Kasumi-1 (cell line): ENCODE data around the gene PCDHGA5.
"Not testable (repeated sequence)": the region's sequence is repeated elsewhere in the genome, so short reads cannot be mapped to it uniquely, and the experiment has no call there.

Experiments
- DNase-seq, 2 experiments: peaks; one replicate each; lab custom pipeline; 2025; lab: John Stamatoyannopoulos, UW

The PCDHGA5 gene

DNA sequence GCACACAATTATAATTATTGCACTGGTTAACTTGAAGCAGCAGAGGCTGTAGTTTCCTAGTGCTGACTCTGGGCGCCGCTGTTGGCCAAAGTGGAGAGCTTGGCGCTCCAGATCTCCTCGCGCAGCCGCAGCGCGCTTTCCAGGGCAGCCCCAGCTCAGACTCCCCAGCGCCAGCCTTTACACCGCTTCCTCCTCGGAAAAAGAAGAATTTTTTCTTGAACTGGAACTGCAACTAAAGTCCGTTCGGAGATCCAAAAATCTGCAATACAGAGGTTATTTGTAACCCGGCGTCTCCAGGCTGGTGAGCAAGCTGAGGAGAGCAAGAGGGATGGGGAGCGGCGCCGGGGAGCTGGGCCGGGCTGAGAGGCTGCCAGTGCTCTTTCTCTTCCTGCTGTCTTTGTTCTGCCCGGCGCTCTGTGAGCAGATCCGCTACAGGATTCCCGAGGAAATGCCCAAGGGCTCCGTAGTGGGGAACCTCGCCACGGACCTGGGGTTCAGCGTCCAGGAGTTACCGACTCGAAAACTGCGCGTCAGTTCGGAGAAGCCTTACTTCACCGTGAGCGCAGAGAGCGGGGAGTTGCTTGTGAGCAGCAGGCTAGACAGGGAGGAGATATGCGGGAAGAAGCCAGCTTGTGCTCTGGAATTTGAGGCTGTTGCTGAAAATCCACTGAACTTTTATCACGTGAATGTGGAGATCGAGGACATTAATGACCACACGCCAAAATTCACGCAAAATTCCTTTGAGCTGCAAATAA, 23.8 kb downstream of the PCDHGA5 start, which contains the start of gene PCDHGB4:
PCDHGB4 (plus strand) TSS at position 142 of the 755 bp plus-strand sequence; CDS start at position 329, 187 bp downstream.
- DNase-seq: not testable (repeated sequence)

DNA sequence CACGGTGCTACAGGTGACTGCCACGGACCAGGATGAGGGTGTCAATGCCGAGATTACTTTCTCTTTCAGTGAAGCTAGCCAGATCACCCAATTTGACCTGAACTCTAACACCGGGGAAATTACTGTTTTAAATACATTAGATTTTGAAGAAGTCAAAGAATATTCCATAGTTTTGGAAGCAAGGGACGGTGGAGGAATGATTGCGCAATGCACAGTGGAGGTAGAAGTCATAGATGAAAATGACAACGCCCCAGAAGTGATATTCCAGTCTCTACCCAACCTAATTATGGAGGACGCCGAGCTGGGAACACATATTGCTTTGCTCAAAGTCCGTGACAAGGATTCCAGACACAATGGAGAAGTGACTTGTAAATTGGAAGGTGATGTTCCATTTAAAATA, 24.7 kb downstream of the PCDHGA5 start:
- no peak for DNase-seq

GRCh38 chr5:141389153-141390042, 25.4 kb downstream of the PCDHGA5 start:
- DNase-seq: no peak

GRCh38 chr5:141392429-141393198, 28.7 kb downstream of the PCDHGA5 start, which contains the start of gene PCDHGA8:
PCDHGA8 (plus strand) TSS chr5:141392633; CDS start chr5:141392814, 181 bp downstream.
- no peak for DNase-seq

DNA sequence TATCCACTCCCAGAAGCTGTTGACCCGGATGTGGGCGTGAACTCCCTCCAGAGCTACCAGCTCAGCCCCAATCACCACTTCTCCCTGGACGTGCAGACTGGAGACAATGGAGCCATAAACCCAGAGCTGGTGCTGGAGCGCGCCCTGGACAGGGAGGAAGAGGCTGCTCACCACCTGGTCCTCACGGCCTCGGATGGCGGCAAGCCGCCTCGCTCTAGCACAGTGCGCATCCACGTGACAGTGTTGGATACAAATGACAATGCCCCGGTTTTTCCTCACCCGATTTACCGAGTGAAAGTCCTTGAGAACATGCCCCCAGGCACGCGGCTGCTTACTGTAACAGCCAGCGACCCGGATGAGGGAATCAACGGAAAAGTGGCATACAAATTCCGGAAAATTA, 29.3 kb downstream of the PCDHGA5 start:
- DNase-seq: no peak

DNA sequence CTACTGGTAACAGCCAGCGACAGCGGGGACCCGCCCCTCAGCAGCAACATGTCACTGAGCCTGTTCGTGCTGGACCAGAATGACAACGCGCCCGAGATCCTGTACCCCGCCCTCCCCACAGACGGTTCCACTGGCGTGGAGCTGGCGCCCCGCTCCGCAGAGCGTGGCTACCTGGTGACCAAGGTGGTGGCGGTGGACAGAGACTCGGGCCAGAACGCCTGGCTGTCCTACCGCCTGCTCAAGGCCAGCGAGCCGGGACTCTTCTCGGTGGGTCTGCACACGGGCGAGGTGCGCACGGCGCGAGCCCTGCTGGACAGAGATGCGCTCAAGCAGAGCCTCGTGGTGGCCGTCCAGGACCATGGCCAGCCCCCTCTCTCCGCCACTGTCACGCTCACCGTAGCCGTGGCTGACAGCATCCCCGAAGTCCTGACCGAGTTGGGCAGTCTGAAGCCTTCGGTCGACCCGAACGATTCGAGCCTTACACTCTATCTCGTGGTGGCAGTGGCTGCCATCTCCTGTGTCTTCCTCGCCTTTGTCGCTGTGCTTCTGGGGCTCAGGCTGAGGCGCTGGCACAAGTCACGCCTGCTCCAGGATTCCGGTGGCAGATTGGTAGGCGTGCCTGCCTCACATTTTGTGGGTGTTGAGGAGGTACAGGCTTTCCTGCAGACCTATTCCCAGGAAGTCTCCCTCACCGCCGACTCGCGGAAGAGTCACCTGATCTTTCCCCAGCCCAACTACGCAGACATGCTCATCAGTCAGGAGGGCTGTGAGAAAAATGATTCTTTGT, 30.6 kb downstream of the PCDHGA5 start:
- not testable (repeated sequence) for DNase-seq

DNA sequence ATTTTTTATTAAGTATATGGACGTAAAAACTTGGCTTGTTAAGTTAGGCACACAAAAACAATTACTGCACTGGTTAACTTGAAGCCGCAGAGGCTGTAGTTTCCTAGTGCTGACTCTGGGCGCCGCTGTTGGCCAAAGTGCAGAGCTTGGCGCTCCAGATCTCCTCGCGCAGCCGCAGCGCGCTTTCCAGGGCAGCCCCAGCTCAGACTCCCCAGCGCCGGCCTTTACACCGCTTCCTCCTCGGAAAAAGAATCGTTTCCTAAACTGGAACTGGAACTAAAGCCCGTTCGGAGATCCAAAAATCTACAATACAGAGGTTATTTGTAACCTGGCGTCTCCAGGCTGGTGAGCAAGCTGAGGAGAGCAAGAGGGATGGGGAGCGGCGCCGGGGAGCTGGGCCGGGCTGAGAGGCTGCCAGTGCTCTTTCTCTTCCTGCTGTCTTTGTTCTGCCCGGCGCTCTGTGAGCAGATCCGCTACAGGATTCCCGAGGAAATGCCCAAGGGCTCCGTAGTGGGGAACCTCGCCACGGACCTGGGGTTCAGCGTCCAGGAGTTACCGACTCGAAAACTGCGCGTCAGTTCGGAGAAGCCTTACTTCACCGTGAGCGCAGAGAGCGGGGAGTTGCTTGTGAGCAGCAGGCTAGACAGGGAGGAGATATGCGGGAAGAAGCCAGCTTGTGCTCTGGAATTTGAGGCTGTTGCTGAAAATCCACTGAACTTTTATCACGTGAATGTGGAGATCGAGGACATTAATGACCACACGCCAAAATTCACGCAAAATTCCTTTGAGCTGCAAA, 34.0 kb downstream of the PCDHGA5 start, which contains the start of gene PCDHGB5:
PCDHGB5 (plus strand) TSS at position 192 of the 796 bp plus-strand sequence; CDS start at position 373, 181 bp downstream.
- not testable (repeated sequence) for DNase-seq

- no peak for DNase-seq
Observed at GRCh38 chr5:141398608-141399007, 34.6 kb downstream of the PCDHGA5 start.

DNA sequence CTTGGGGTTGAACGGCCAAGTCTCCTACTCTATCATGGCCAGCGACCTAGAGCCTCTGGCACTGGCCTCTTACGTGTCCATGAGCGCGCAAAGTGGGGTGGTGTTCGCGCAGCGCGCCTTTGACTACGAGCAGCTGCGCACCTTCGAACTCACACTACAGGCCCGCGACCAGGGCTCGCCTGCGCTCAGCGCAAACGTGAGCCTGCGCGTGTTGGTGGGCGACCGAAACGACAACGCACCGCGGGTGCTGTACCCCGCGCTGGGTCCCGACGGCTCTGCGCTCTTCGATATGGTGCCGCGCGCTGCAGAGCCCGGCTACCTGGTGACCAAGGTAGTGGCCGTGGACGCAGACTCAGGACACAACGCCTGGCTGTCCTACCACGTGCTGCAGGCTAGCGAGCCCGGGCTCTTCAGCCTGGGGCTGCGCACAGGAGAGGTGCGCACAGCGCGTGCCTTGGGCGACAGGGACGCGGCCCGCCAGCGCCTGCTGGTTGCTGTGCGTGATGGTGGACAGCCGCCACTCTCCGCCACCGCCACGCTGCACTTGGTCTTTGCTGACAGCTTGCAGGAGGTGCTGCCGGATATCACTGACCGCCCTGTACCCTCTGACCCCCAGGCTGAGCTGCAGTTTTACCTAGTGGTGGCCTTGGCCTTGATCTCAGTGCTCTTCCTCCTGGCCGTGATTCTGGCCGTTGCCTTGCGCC, 35.7 kb downstream of the PCDHGA5 start:
- no peak for DNase-seq

- DNase-seq: no peak
Observed at GRCh38 chr5:141402553-141403243, 38.7 kb downstream of the PCDHGA5 start, which contains the start of gene PCDHGA9. PCDHGA9 (plus strand) TSS chr5:141402778; CDS start chr5:141402953, 175 bp downstream.

DNA sequence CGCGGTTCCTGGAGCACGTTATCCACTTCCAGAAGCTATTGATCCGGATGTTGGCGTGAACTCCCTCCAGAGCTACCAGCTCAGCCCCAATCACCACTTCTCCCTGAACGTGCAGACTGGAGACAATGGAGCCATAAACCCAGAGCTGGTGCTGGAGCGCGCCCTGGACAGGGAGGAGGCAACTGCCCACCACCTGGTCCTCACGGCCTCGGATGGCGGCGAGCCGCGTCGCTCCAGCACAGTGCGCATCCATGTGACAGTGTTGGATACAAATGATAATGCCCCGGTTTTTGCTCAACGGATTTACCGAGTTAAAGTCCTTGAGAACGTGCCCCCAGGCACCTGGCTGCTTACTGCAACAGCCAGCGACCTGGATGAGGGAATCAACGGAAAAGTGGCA, 39.4 kb downstream of the PCDHGA5 start:
- DNase-seq: no peak

GRCh38 chr5:141407790-141408505, 44.0 kb downstream of the PCDHGA5 start, which contains the start of gene PCDHGB6:
PCDHGB6 (plus strand) TSS chr5:141408021; CDS start chr5:141408203, 182 bp downstream.
- not testable (repeated sequence) for DNase-seq

GRCh38 chr5:141409598-141410306, 45.8 kb downstream of the PCDHGA5 start:
- DNase-seq: no peak

DNA sequence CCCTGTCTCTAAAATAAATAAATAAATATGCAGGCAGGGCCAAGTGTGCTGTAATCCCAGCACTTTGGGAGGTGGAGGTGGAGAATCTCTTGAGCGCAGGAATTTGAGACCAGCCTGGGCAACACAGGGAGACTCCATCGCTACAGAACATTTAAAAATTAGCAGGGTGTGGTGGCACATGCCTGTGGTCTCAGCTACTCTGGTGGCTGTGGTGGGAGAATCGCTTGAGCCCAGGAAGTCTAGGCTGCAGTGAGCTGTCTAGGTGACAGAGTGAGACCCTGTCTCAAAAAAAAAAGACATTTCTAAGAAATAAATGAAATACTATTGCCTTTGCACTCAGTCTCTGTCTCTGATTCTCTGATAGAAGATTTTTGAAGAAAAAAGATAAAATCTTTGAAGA, 47.6 kb downstream of the PCDHGA5 start:
- no peak for DNase-seq

GRCh38 chr5:141412854-141413539, 49.0 kb downstream of the PCDHGA5 start, which contains the start of gene PCDHGA10:
PCDHGA10 (plus strand) TSS chr5:141412987; CDS start chr5:141413176, 189 bp downstream.
- DNase-seq: peak; percentile 83 to 88

GRCh38 chr5:141413540-141414069, 49.6 kb downstream of the PCDHGA5 start:
- peak in 1 of 2 experiments; percentile 9 for DNase-seq
